BE2C (cell line): ENCODE measurements around the gene POMT2.
A peak's percentile ranks its signal among the peaks of the same experiment; 100 is the strongest.

Source experiments
- DNase-seq: peaks from one replicate; pipeline ENCODE4 v3.0.0-alpha.2; 2020
- H3K27me3 ChIP-seq: fragments of 250-450 bp; sonication (Bioruptor Pico); 2 replicates; pipeline ENCODE4 v1.5.1; 2020; ENCODE audit warnings: mild to moderate bottlenecking
- H3K36me3 ChIP-seq: fragments of 250-450 bp; sonication (Bioruptor Pico); 2 replicates; pipeline ENCODE4 v1.5.1; 2020; ENCODE audit warnings: mild to moderate bottlenecking
- H3K4me1 ChIP-seq: fragments of 250-450 bp; sonication (Bioruptor Pico); 2 replicates; pipeline ENCODE4 v1.5.1; 2020
- H3K4me3 ChIP-seq: 2 replicates; pipeline ENCODE4 v1.5.1; 2011; ENCODE audit warnings: low read depth, low read length
- H3K9me3 ChIP-seq: fragments of 250-450 bp; sonication (Bioruptor Pico); 2 replicates; pipeline ENCODE4 v1.5.1; 2020
- TF ChIP-seq, protein P1 (sequence below): IDR thresholded peaks from 2 replicates; pipeline ENCODE4 v1.5.1; 2012; ENCODE audit warnings: mild to moderate bottlenecking, low read depth, low read length

The POMT2 gene

DNA sequence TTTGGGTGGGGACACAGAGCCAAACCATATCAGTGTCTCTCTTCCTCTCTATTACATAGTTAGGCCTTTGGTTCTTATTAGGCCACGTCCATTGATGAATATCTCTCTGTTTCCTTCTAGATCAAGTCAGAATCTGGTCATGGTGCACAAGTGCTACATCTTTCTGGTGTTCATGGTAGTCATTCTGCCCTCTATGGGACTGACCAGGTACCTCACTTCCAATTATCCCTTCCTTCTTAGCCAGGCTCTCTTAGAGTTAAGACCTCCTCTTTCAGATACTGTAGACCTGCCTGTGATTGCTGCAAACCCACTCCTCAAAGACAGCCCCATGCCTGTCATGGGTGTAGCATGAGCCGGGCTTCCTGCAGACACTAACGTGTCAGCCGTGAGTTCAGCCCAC, 74.9 kb downstream of the POMT2 start:
- Histone ChIP-seq H3K4me1 (no peaks in the 10 kb centered on the region), H3K9me3 (no peaks in the 10 kb centered on the region), H3K4me3 (no peak overlapping the region), H3K36me3 (no peaks in the 10 kb centered on the region), H3K27me3 (no peaks in the 10 kb centered on the region)
- DNase-seq = no peak
- TF ChIP-seq, protein P1, sequence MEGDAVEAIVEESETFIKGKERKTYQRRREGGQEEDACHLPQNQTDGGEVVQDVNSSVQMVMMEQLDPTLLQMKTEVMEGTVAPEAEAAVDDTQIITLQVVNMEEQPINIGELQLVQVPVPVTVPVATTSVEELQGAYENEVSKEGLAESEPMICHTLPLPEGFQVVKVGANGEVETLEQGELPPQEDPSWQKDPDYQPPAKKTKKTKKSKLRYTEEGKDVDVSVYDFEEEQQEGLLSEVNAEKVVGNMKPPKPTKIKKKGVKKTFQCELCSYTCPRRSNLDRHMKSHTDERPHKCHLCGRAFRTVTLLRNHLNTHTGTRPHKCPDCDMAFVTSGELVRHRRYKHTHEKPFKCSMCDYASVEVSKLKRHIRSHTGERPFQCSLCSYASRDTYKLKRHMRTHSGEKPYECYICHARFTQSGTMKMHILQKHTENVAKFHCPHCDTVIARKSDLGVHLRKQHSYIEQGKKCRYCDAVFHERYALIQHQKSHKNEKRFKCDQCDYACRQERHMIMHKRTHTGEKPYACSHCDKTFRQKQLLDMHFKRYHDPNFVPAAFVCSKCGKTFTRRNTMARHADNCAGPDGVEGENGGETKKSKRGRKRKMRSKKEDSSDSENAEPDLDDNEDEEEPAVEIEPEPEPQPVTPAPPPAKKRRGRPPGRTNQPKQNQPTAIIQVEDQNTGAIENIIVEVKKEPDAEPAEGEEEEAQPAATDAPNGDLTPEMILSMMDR = peak; percentile 30

GRCh38 chr14:77243853-77244252, 76.8 kb downstream of the POMT2 start:
- Histone ChIP-seq H3K4me3 (no peak overlapping the region), H3K27me3 (no peaks in the 10 kb centered on the region), H3K9me3 (no peaks in the 10 kb centered on the region), H3K36me3 (no peaks in the 10 kb centered on the region), H3K4me1 (no peaks in the 10 kb centered on the region)
- TF ChIP-seq, protein P1 = no peak
- DNase-seq = no peak

DNA sequence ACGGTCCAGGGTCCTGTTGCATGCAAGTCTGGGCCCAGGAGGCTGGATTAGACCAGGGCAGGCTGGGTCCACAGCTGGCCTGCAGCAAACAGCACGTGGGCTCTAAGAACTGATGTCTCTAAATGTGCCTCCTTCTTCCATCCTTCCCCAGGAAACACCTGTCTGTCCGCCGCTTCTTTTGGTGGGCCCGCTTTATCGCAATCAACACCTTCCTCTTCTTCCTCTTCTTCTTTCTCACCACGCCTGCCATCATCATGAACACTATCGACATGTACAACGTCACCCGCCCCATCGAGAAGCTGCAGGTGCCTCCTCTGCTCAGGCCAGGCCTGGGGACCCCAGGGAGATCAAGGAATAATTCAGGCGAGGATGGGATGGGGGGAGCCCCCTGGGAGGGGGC, 77.9 kb downstream of the POMT2 start:
- no peak for DNase-seq
- TF ChIP-seq, protein P1 = no peak
- H3K4me1 ChIP-seq = no peaks in the 10 kb centered on the region
- H3K4me3 ChIP-seq = no peak overlapping the region
- no peaks in the 10 kb centered on the region for H3K27me3 ChIP-seq
- no peaks in the 10 kb centered on the region for H3K36me3 ChIP-seq
- no peaks in the 10 kb centered on the region; the same call in 1 of the 2 replicates for H3K9me3 ChIP-seq

- H3K27me3 ChIP-seq = no peaks in the 10 kb centered on the region
- TF ChIP-seq, protein P1 = no peak
- H3K9me3 ChIP-seq = no peaks in the 10 kb centered on the region; the same call in 1 of the 2 replicates
- no peak overlapping the region for H3K4me3 ChIP-seq
- H3K36me3 ChIP-seq = no peaks in the 10 kb centered on the region
- no peak for DNase-seq
- no peaks in the 10 kb centered on the region for H3K4me1 ChIP-seq
Measured at GRCh38 chr14:77241955-77242354, 78.7 kb downstream of the POMT2 start.

DNA sequence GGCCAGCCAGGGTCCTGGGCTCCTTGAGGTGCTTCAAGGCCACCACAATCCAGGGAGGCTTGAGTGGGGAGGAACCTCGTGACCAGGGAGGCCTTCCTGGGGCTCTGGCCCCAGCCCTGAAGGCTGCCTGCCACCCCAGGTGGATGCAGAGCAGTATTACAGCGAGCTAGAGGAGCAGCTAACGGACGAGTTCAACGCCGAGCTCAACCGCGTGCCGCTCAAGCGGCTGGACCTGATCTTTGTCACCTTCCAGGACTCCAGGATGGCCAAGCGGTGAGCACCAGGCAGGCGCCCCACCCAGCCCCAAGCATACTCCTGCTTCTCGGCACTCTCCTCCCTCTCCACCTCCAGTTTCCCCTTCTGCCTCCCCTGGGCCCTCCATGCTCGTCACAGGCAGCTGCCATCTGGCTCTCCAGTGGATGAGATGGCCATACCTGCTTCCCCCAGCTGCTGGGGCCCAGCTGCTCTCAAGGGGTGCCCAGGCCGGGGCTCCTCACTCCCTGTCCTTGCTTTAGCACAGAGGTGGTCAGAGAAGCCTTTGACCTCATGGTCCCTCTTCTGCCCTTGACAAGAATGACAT, 80.3 kb downstream of the POMT2 start:
- Histone ChIP-seq H3K27me3 (no peaks in the 10 kb centered on the region), H3K36me3 (no peaks in the 10 kb centered on the region), H3K4me1 (no peaks in the 10 kb centered on the region), H3K4me3 (no peak overlapping the region), H3K9me3 (no peaks in the 10 kb centered on the region; the same call in 1 of the 2 replicates)
- no peak for DNase-seq
- TF ChIP-seq, protein P1 = no peak

- Histone ChIP-seq H3K36me3 (no peaks in the 10 kb centered on the region), H3K4me3 (no peak overlapping the region), H3K27me3 (no peaks in the 10 kb centered on the region), H3K9me3 (no peaks in the 10 kb centered on the region; the same call in 1 of the 2 replicates), H3K4me1 (no peaks in the 10 kb centered on the region)
- no peak for DNase-seq
- TF ChIP-seq, protein P1 = no peak
Measured at GRCh38 chr14:77239412-77239811, 81.3 kb downstream of the POMT2 start.
